ENCODE data around the gene PNPLA1.

GRCh38 chr6:36235309-36235708 is 34.6 kb upstream of the PNPLA1 start:
- TF ChIP-seq POLR2AphosphoS5 (IDR thresholded peaks at IDR 0.05; ENCODE audit: low read depth, low read length) (no peak), CTCF (IDR thresholded peaks at IDR 0.05) (no peak), REST (IDR thresholded peaks at IDR 0.05; ENCODE audit: insufficient read depth in 1 of 2, low read depth in 2 of 2, low read length in 1 of 2) (no peak)
